Islet of Langerhans (tissue), 1 donor: ENCODE data around the gene STARD13.

Experiments
- FAIRE-seq: peaks from one replicate; lab custom pipeline; 2011; peaks lifted over from hg19 to GRCh38; lab: Jason Lieb, UNC

The STARD13 gene

GRCh38 chr13:33275916-33276315 lies 9.6 kb downstream of the STARD13 start:
- no peak for FAIRE-seq

- no peak for FAIRE-seq
Measured at GRCh38 chr13:33274264-33274663, 11.3 kb downstream of the STARD13 start.

DNA sequence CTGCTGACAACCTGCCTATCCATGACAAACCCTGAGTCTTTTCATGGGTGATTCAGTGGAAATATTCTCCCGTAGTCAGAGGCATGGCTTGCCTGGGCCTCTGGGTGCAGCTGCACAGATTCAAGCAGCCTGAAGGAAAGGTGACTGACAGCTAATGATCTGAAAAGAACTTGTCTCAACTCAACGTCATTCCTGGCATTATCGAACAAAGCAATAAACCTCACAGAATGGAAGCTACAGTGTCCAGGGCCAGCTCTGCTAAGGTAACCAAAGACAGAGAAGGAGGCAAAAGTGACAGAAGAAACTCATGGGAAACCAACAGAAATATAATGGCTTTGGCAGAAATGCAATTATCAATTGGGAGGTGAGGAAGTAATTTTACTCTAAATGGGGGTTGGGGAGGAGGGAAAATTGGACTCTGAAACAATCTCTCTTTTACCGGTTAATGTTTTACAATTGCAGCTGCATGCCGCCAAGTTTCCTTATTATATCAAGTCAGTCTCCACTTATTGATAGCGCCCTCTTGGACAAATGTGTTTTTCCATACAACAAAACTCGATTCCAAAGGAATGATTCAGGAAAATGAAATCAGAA lies 12.9 kb downstream of the STARD13 start:
- FAIRE-seq = peak; percentile 51

DNA sequence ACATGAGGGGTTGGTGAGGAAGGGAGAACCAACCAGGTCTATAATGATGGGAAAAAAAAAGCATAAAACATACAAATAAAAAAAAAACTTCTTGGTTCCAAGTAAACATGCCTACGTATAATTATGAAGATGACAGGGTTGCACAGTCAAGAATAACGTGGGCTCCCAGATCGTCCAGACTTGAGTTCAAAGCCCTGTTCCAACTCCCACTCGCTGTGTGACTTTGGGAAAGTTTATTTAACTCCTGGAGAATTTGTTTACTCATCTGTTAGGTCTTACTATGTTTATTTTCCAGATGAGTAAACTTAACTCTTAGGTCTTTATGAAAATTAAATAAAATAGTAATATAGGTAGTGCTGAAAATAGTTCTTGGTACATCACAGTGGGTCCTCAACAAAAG lies 13.8 kb downstream of the STARD13 start:
- no peak for FAIRE-seq

GRCh38 chr13:33270895-33271538 lies 14.5 kb downstream of the STARD13 start:
- FAIRE-seq = no peak

DNA sequence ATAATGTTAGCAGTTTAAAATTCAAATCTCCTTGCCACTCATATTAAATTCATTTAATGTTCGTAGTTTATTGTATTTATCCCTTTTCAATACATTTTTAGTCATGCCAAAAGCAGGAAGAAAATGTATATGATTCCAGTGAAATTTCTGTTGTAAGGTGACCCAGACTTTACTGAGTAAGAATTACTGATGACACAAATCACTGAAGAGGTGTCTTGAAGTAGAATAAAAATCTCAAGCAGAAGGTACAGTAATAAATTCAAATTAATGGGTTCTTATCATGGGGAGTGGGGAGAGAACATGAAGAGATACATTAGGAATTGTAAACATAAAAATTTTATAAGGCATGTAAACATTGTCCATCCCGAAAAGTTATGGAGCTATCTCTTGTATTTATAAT lies 19.9 kb downstream of the STARD13 start:
- no peak for FAIRE-seq

- no peak for FAIRE-seq
Measured at GRCh38 chr13:33265133-33265532, 20.4 kb downstream of the STARD13 start.

- no peak for FAIRE-seq
Measured at GRCh38 chr13:33264620-33264978, 21.0 kb downstream of the STARD13 start.

DNA sequence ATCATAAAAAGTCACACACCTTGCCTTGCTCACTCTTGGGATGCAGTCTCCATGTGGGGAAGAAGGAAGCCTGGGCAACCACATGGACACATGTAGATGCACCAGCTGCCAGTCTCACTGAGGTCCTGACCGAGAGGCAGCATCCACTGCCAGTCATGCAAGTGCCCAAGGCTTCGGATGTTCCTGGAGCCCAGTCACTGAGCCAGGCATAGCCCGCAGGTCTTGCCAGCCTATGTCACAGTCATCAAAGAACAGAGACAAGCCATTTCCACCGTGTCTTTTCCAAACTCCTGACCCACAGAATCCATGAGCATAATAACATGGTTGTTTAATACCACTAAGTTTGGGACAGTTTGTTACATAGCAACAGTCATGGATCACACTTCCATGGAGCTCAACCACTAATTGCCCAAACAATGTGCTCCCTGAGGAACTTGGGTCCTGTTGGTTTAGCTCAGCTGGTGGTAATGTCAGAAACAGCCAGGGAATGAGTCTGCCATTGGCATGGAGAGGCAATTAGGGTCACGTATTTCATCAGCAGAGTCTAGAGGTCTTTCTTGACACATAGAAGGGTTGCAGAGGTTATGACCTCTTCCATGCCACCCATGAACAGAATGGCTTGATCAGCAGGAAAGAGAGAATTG lies 21.5 kb downstream of the STARD13 start:
- no peak for FAIRE-seq

DNA sequence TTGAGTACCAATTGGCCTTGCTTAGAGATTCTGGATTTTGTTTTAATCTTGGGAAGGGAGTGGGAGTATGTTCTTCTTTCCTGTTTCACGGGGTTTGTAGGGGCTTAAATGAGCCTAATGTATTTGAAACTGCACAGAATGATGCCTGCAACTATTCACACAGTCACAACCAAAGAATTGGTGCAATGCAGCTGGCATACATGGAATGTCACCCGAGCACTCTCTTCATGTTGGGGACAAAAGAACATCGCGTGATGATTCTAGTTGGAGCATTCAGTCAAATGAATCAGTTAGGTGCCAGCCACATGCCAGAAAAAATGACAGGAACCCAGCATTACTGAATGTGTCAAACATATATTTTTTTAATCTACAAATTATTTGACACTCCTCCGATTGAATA lies 22.1 kb downstream of the STARD13 start:
- FAIRE-seq = no peak

DNA sequence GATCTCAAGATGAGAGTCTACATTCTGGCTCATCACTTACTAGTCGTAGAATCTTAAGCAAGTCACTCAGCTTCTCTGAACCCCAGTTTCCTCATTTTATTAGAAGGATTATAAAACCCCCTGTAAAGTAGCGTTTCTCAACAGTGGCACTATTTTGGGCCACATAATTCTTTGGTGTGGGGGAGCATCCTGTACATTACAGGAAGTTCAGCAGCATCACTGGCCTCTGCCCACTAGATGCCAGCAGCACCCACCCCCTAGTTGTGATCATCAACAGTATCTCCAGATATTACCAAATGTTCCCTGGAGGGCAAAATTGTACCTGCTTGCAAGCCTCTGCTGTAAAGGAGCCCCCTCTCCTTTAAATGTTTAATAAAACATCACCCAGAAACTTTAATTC lies 22.6 kb downstream of the STARD13 start:
- FAIRE-seq = no peak

GRCh38 chr13:33262594-33262993 lies 23.0 kb downstream of the STARD13 start:
- no peak for FAIRE-seq

GRCh38 chr13:33262062-33262487 lies 23.5 kb downstream of the STARD13 start:
- no peak for FAIRE-seq

DNA sequence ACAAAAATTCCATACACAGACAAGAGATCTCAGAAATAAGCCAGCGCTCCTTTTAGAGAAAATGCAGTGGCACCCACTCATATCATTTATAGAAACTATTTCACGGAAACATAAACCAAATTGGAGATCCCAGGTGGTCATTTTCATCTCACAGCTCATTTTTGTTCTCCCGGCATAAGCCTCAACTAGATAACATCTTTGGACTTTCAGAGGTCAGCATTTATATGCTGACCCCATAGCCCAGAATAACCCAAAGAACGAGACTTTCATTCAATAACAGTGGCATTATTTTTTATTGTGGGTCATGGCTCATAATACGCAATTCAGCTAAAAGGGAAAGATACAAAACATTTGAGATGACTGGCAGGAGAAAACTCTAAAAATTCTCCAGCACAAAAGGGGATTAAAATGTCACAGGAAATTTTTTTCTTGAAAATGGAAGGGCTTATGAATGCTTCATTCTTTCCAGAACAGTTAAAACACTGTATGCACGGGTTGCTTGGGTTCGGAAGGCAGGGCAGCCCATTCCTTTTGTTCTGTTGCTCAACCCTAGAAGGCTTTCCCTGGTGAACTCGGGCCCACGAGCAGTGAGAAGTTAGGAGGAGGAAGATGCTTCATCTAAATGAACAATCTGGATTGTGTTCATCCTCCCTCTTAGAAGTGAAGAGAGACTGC lies 24.0 kb downstream of the STARD13 start:
- no peak for FAIRE-seq

GRCh38 chr13:33260168-33261098 lies 25.1 kb downstream of the STARD13 start:
- FAIRE-seq = no peak

DNA sequence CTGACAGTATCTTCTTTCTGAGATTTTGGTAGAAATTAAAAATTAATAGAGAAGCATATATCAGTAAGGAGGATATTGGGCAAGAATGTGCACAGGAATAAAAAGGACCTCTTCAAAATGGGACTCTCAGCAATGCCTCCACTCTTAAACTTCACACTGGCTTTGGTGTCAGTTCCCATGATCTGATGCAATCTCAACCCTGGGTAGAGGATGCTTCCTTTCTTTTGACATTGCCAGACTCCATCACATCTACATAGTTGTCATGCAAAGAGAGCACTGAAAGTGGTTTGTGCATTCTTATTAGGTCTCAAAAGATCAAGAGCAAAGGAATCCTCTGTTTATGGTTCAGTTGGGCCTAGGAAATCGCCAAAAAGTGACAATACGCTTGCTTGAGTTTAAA lies 26.3 kb downstream of the STARD13 start:
- no peak for FAIRE-seq

- FAIRE-seq = no peak
Measured at GRCh38 chr13:33258808-33259193, 26.8 kb downstream of the STARD13 start.

DNA sequence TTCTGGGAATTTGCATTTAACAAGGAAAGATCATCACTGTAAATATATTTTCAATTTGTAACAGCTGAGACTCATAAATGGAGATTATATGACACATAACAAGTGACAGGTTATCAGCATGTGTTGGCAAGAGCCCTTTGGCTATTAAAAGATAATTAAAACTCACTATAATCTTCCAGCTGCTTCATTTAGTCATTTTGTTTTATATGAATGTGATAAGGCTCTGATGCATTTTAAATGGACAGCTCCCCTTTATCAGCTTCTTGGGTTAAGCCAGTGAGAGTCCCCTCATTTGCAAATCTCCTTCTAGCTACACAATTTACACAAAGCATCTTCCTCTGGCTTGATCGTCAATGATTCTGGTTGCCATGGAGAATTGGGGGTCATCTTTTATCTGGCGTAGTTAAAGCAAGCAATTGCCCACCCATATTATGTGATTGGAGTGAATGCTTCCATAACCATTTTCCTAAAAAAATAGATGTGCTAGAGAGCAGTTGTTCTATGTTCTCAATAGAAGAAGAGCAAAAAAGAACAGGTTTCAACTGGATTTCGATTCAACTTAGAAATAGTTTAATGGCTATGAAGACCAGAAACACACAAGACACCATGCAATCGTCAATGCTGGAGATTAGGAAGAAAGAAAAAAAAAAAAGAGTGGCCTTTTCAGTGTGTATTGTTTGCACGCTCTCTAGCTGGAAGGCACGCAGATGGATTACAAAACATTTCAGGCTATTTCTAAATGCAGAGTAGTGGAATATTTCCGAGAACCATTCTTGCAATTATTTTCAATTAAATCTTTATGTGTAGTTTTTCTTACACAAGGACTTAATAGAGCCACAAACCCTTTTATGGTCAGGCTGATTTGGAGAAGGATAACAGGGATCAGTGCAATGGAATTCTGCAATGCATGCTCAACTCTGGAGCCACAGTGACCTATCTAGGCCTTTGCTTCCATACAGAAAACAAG lies 27.4 kb downstream of the STARD13 start:
- FAIRE-seq = no peak

DNA sequence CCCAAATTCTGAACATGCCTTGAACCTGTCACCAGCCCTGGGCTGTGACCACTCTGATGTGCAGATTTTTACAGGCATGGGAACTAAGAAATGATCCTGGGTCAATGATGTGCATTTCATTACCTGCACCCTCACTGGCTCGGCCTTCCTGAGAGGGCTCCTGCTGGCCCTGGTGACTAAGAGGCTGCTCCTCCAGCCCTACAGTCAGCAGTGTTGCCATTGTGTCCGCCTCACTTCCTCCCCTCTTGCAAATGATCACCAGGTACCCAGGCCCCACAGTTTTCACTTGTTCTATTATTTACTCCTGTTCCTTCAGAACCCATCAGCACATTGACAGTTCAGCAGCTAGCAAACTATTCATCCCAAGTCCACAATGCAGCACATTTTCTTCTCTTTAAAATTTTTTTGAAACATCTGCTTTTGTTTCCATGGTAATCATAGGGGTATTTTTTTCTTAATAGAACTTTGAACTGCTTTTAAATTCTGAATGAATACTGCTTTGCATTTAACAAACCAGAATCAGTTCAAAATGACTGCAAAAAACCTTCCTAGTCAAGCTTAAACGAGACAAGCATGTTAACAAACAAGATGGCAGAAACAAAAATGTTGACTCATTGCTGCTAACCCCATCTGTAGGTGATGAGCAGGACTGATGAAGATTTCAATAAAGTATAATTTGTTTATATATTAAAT lies 29.3 kb downstream of the STARD13 start:
- no peak for FAIRE-seq

- no peak for FAIRE-seq
Measured at GRCh38 chr13:33252135-33252534, 33.4 kb downstream of the STARD13 start.
